ENCODE measurements around the gene PCARE. TPM values are rescaled to one million over a fixed set of nuclear protein-coding genes. Genes with fewer than 3 reads are reported as not detected.

PCARE gene
- total and polyA plus RNA-seq, 4 donors = 0.01 to 0.09 (median 0.04) TPM; not detected in 1

DNA sequence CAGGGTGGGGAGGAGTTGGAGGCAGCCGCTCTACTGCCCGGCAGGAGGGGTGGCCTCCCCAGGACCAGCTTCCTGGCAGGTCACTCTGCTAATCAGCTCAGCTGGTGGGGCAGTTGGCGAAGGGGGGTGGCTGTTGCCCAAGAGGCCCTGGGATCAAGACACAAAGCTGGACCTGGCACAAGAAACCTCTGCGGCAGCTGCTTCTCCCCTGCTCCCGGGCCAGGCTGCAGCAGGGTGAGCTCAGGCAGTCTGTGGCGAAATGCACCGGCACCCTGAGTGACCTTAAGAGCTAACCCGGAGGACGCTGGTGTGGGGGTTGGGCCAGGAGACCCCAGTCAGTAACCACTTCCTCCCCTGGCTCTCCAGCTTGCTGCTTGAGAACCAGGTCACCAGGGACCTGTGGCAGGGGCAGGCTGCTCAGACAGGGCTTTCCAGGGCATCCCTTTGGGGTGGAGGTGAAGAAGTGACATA, 62.1 kb downstream of the PCARE start:
- Histone ChIP-seq H3K27ac (ENCODE audit: low read depth in 1 of 2, low read length in 1 of 2) (peak overlapping the region in 1 of 2 donors; percentile 85), H3K4me1 (ENCODE audit: control insufficient read depth in 5 of 5, insufficient read depth in 5 of 5, low read length in 5 of 5) (peaks cover 3 to 20% (median 13%) of the 10 kb centered on the region in 5 donors), H3K9me3 (ENCODE audit: control insufficient read depth in 4 of 4, insufficient read depth in 3 of 4, low read length in 3 of 4) (no peaks in the 10 kb centered on the region), H3K4me3 (no peak overlapping the region), H3K36me3 (ENCODE audit: control insufficient read depth in 4 of 4, insufficient read depth in 4 of 4, low read length in 4 of 4) (no peaks in the 10 kb centered on the region), H3K9ac (ENCODE audit: insufficient read depth in 1 of 2, low read length in 2 of 2) (no peak overlapping the region), H3K27me3 (ENCODE audit: control insufficient read depth in 3 of 3, insufficient read depth in 3 of 3, low read length in 2 of 3) (no peaks in the 10 kb centered on the region)
- peak; percentile 29 for ATAC-seq (ENCODE audit: insufficient read depth, low FRiP score)
- DNase-seq = no peak
- TF ChIP-seq, protein P1, sequence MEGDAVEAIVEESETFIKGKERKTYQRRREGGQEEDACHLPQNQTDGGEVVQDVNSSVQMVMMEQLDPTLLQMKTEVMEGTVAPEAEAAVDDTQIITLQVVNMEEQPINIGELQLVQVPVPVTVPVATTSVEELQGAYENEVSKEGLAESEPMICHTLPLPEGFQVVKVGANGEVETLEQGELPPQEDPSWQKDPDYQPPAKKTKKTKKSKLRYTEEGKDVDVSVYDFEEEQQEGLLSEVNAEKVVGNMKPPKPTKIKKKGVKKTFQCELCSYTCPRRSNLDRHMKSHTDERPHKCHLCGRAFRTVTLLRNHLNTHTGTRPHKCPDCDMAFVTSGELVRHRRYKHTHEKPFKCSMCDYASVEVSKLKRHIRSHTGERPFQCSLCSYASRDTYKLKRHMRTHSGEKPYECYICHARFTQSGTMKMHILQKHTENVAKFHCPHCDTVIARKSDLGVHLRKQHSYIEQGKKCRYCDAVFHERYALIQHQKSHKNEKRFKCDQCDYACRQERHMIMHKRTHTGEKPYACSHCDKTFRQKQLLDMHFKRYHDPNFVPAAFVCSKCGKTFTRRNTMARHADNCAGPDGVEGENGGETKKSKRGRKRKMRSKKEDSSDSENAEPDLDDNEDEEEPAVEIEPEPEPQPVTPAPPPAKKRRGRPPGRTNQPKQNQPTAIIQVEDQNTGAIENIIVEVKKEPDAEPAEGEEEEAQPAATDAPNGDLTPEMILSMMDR (IDR thresholded peaks at IDR 0.05; ENCODE audit: control extremely low read depth, extremely low read depth) = no peak
- WGBS, 2 donors = 25 to 28% methylated on average over 9 of the region's 9 CpGs

Other genes with a start within 250 kb of the PCARE start
- 10 to 100 TPM; 10.5 to 21.1 TPM for gene TRMT61B, start 204.2 kb downstream of the PCARE start, total RNA-seq
- 10 to 100 TPM in 1 of 2 donors, 1 to 10 TPM in 1; 9.6 to 30.7 TPM for gene TRMT61B, start 204.2 kb downstream of the PCARE start, polyA plus RNA-seq
- 10 to 100 TPM; 36.9 to 40.2 TPM for gene WDR43, start 179.9 kb downstream of the PCARE start, total RNA-seq
- 10 to 100 TPM in 1 of 2 donors, 1 to 10 TPM in 1; 8.2 to 19.2 TPM for gene WDR43, start 179.9 kb downstream of the PCARE start, polyA plus RNA-seq
- 10 to 100 TPM in 1 of 2 donors, 1 to 10 TPM in 1; 7.0 to 19.8 TPM for gene TOGARAM2, start 93.2 kb downstream of the PCARE start, total RNA-seq
- 1 to 10 TPM; 7.9 to 9.3 TPM for gene TOGARAM2, start 93.2 kb downstream of the PCARE start, polyA plus RNA-seq
- gene CLIP4, start 40.9 kb upstream of the PCARE start, total RNA-seq = 10 to 100 TPM; 28.7 to 30.1 TPM
- 10 to 100 TPM; 15.1 to 17.4 TPM for gene CLIP4, start 40.9 kb upstream of the PCARE start, polyA plus RNA-seq

All from lung (tissue), 12 donors.